HL-60 (cell line): ENCODE data around the gene ZNF829.

Experiments
- CTCF ChIP-seq: IDR thresholded peaks from one replicate; pipeline ENCODE4 v1.5.1; 2011; ENCODE audit warnings: low read length, control low read depth, inconsistent platforms; ENCODE audit not compliant: insufficient read depth
- REST ChIP-seq: IDR thresholded peaks from 2 replicates; pipeline ENCODE4 v1.6.1; 2012; ENCODE audit warnings: low read depth; ENCODE audit not compliant: insufficient replicate concordance

- no peak for TF ChIP-seq CTCF
- no peak for TF ChIP-seq REST
These were observed 17.7 kb downstream of the ZNF829 start for GRCh38 chr19:36898422-36898821.
